NCI-H748 treated with DMSO at 0.1 percent for 48 hours (cell line): Measurements from ENCODE around the gene RAX2.

ENCODE experiments used
- DNase-seq: peaks from one replicate; lab custom pipeline; 2025; lab: John Stamatoyannopoulos, UW

RAX2 gene

DNA sequence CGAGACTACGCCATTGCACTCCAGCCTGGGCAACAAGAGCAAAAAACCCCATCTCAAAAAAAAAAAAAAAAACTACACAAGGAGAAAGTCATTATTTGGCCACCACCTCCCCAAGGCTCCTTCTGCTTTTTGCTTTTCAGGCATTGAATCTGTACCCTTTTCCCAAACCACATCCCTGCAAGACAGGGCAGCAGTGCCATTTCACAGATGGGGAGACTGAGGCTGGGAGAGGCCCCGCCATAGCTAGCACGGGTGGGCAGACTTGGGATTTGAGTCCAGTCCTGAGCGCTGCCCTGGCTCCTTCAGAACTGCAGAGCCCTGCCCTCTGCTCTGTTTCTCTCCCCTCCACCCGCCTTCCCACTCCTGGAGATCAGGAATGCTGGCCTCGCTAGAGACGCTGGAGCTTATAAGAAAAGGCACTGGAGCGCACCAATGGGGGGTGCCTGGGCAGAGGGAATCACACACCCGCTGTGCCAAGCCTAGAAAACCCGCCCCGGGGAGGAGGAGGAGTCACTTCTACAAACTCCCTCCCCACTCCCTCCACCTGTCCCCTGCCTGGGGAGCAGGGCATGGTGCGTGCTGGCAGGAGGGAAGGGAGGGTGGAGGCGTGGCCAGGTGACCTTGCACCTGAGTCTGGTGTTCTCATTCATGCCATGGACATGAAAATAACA lies 46.3 kb downstream of the RAX2 start:
- no peak for DNase-seq

DNA sequence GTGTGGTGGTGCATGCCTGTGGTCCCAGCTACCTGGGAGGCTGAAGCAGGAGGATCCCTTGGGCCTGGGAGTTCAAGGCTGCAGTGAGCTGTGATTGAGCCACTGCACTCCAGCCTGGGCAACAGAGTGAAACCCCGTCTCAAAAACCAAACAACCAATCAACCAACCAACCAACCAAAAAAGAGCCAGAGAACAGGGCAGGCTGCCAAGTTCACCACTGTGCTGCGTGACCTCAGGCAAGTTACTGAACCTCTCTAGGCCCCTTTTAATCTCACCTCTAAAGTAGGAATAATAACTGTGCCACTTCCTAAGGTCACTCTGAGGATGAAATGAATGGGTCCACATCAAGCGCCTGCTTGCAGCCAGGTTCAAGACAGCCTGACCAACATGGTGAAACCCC lies 46.9 kb downstream of the RAX2 start:
- DNase-seq: no peak

DNA sequence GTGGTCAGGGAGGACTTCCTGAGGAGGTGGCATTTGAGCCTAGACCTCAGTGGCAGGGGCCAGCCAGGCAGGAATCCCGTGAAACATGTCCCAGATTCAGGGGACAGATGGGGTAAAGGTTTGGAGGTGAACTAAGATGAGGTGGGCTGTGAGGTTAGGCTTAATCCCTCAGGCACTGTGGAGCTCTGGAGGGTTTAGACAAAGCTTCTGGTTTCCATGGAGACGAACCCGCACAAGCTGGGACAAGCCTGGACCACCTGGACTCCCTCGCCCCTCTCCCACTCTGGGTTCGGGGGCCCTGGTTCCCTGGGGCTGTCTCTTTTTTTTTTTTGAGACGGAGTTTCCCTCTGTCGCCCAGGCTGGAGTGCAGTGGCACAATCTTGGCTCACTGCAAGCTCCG lies 48.1 kb downstream of the RAX2 start:
- no peak for DNase-seq

DNA sequence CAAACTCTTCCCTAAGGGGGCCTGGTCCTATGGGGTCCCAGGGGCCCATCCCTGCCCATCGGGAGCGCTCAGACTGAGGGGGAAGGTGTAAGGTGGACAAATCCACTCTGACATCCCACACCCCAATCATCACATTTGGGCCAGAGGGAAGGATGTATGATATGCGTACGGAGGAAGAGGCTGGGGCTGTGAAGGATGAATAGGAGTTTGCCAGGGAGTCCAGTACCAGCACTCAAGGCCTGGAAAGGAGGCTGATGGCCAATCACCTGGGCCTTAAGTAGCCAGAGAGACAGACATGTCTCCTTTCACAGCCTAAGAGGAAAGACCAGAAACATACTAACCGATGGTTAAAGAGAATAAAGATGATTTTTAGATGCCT lies 48.9 kb downstream of the RAX2 start:
- no peak for DNase-seq

DNA sequence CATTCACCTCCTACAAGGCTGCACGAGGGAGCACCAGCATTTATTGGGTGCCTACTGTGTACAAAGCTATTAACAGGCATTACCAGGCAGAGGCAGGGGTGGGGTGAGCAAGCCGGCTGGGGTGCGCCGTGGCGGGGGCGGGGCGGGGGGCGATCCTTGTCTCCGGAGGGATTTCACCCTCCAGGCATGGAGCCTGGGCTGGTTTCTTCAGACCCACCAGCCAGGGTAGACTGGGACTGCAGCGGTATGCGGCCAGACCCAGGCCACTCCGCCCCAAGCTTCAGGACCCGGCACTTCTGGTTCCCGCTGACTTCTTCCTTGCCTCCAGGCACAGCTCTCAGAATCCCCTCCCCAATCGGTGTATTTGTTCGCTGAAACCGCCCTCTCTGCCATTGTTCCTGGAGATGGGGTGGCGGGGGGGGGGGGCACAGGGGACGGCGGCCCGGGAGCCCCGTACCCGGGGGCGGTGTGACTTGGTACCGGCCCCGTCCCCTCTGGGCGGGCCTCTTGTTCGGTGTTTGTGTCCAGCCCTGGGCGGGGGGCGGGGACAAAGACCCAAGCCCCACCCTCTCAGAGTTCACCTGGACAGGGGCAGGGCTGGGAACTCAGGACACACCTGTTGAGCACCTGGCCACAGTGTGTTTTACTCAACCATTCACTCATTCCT lies 49.5 kb downstream of the RAX2 start:
- no peak for DNase-seq

DNA sequence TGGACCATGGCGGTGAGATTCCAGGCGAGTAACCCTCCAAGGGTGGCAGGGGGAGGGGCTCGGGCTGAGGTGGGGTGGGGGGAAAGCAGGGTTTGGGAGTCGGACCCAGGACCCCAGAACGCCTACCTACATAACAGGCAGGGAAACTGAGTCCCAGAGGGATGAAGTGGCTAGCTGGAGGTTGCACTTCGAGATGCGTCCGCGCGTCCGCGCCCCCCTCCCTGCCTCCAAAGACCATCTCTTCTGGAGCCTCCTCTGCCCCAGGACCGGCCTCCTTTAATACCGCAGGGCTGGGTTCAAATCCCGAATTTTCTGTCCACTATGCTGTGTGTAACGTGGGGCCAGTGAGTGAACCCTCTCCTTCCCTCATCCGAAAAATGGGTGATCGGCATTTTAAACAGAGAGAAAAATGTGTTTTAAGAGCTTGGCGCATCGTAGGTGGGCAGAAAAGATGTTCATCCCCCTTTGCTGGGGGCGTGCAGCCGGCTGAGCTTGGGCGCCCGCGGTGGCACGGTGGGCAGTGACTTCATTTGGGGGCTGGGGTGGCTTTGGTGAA lies 50.1 kb downstream of the RAX2 start:
- no peak for DNase-seq

DNA sequence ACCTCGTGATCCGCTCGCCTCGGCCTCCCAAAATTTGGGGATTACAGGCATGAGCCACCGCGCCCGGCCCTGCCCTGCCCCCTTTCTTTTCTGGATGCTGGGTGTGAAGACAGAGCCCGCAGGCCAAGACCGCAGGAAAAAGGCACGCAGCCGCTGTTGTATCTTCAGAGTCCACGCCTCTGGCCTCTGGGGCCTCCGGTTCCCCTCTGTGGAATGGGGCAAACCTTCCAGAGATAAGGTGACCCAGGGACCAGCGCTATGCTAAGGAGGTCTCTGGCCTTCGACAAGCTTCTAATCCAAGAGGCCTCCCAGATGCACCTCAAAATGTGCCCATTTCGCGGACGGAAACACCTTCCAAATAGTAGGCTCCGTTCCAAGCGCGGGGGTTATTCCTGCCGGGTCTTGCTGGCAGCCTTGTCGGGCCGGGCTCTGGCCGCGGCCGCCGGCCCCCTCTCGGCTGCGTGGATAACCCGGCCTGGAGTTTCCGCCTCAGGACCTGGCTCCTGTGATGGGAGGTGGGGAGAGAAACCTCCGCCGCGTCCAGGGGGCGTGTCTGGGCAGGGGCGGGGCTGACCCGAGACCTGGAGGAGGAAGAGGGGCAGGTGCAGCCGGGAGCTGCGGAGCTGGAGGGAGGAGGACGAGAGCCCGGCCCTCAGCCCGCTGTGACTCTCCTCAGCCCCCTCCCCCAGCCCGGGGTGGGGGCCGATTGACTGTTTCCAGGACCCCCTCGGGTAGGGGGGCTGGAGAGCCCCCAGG lies 50.7 kb downstream of the RAX2 start:
- peak; percentile 47 for DNase-seq

DNA sequence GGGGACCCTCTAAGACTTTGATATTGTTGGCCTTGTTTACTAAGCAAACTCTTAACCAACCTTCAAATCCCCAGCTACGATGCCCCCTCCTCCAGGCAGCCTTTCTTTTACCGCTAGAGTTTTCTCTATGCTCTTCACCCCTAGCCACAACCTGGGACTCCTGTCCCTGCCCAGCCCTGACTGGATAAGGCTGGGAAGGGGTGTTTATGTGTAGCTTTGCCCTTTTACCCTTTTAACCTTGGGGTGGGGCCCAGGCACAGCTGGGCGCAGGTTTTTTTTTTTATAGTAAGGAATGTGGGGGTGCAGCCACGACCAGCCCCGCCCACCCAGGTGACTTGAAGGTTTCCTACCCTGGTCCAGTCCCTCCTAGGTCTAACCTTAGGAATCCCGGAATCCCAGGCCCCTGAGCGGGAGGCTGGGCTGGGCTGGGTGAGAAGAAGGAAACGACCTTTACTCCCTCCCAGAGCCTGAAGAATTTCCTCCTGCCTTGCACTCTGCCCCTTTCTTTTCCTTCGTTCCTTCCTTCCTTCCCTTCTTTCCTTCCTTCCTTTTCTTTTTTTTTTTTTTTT lies 51.6 kb downstream of the RAX2 start:
- DNase-seq: no peak

DNA sequence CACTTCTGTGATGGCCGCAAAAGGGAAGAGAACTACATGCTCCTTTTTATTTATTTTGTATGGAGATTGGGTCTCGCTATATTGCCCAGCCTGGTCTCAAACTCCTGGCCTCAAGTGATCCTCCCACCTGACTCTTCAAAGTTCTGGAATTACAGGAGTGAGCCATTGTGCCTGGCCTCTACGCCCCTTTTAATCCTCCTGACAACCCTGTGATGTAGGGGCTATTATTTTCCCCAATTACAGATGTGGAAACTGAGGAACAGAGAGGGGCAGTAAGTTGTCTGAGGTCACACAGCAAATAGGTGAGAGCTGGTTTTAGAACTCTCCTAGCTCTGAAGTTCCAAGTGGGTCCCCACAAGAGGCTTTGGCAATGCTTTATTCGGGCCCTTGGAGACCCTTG lies 52.2 kb downstream of the RAX2 start:
- no peak for DNase-seq
